HEK293 (cell line): ENCODE results near the gene IGF1R.

Experiments
- GLIS1 ChIP-seq: fragments of 450-650 bp; formaldehyde crosslinking; IDR thresholded peaks from 2 replicates; pipeline ENCODE4 v1.5.1; 2016; ENCODE audit warnings: missing biosample characterization, missing genetic modification characterization
- HOXA7 ChIP-seq: sonication (generic); formaldehyde crosslinking; IDR thresholded peaks from 2 replicates; pipeline ENCODE4 v1.8.1; 2022; ENCODE audit warnings: missing genetic modification reagents, borderline replicate concordance
- IKZF3 ChIP-seq: fragments of 450-650 bp; IDR thresholded peaks from 2 replicates; pipeline ENCODE4 v1.5.0; 2018; ENCODE audit warnings: missing biosample characterization, mild to moderate bottlenecking, missing genetic modification characterization, moderate library complexity
- KLF1 ChIP-seq: fragments of 450-650 bp; formaldehyde crosslinking; IDR thresholded peaks from 2 replicates; pipeline ENCODE4 v1.5.1; 2016; ENCODE audit warnings: missing biosample characterization, missing genetic modification characterization
- MZF1 ChIP-seq: fragments of 450-650 bp; formaldehyde crosslinking; IDR thresholded peaks from 2 replicates; pipeline ENCODE4 v1.5.1; 2017; ENCODE audit warnings: missing biosample characterization, missing genetic modification characterization, borderline replicate concordance
- OSR2 ChIP-seq: fragments of 450-650 bp; formaldehyde crosslinking; IDR thresholded peaks from 2 replicates; pipeline ENCODE4 v1.5.1; 2016; ENCODE audit warnings: missing biosample characterization, missing genetic modification characterization
- PRDM1 ChIP-seq: fragments of 450-650 bp; formaldehyde crosslinking; IDR thresholded peaks from 2 replicates; pipeline ENCODE4; 2016; ENCODE audit warnings: missing biosample characterization, missing genetic modification characterization
- PRDM6 ChIP-seq: fragments of 450-650 bp; formaldehyde crosslinking; IDR thresholded peaks from 2 replicates; pipeline ENCODE4 v1.5.1; 2017; ENCODE audit warnings: missing biosample characterization, missing genetic modification characterization
- SCRT1 ChIP-seq: fragments of 450-650 bp; formaldehyde crosslinking; IDR thresholded peaks from 2 replicates; pipeline ENCODE4 v1.5.1; 2016; ENCODE audit warnings: missing biosample characterization, missing genetic modification characterization, borderline replicate concordance
- SP7 ChIP-seq: fragments of 450-650 bp; formaldehyde crosslinking; IDR thresholded peaks from 2 replicates; pipeline ENCODE4 v1.5.1; 2016; ENCODE audit warnings: missing biosample characterization, missing genetic modification characterization
- TSHZ1 ChIP-seq: fragments of 450-650 bp; formaldehyde crosslinking; IDR thresholded peaks from 2 replicates; pipeline ENCODE4 v1.5.1; 2016; ENCODE audit warnings: missing biosample characterization, missing genetic modification characterization, borderline replicate concordance
- YY1 ChIP-seq: fragments of 450-650 bp; formaldehyde crosslinking; IDR thresholded peaks from 2 replicates; pipeline ENCODE4 v1.5.1; 2018; ENCODE audit warnings: missing biosample characterization, missing genetic modification characterization
- ZEB2 ChIP-seq: fragments of 450-650 bp; formaldehyde crosslinking; IDR thresholded peaks from 2 replicates; pipeline ENCODE4 v1.5.1; 2016; ENCODE audit warnings: missing biosample characterization, missing genetic modification characterization
- ZFP37 ChIP-seq: fragments of 450-650 bp; formaldehyde crosslinking; IDR thresholded peaks from 2 replicates; pipeline ENCODE4 v1.5.1; 2016; ENCODE audit warnings: missing biosample characterization, missing genetic modification characterization
- ZFP69B ChIP-seq: fragments of 450-650 bp; formaldehyde crosslinking; IDR thresholded peaks from 2 replicates; pipeline ENCODE4 v1.5.1; 2016; ENCODE audit warnings: missing biosample characterization, missing genetic modification characterization
- ZIC2 ChIP-seq: fragments of 450-650 bp; formaldehyde crosslinking; IDR thresholded peaks from 2 replicates; pipeline ENCODE4 v1.5.1; 2016; ENCODE audit warnings: missing biosample characterization, missing genetic modification characterization
- ZNF112 ChIP-seq: fragments of 450-650 bp; formaldehyde crosslinking; IDR thresholded peaks from 2 replicates; pipeline ENCODE4 v1.5.0; 2017; ENCODE audit warnings: missing biosample characterization, missing genetic modification characterization
- ZNF23 ChIP-seq: fragments of 450-650 bp; formaldehyde crosslinking; IDR thresholded peaks from 2 replicates; pipeline ENCODE4 v1.5.1; 2016; ENCODE audit warnings: missing biosample characterization, missing genetic modification characterization, borderline replicate concordance
- ZNF239 ChIP-seq: fragments of 450-650 bp; formaldehyde crosslinking; IDR thresholded peaks from 2 replicates; pipeline ENCODE4 v1.5.1; 2016; ENCODE audit warnings: missing biosample characterization, missing genetic modification characterization
- ZNF341 ChIP-seq: fragments of 450-650 bp; formaldehyde crosslinking; IDR thresholded peaks from 2 replicates; pipeline ENCODE4; 2016; ENCODE audit warnings: low read depth, missing biosample characterization, missing genetic modification characterization
- ZNF366 ChIP-seq: fragments of 450-650 bp; formaldehyde crosslinking; conservative IDR thresholded peaks from 2 replicates; pipeline ENCODE4 v1.5.1; 2016; ENCODE audit warnings: missing biosample characterization, missing genetic modification characterization
- ZNF473 ChIP-seq: fragments of 450-650 bp; formaldehyde crosslinking; IDR thresholded peaks from 2 replicates; pipeline ENCODE4 v1.5.1; 2017; ENCODE audit warnings: missing biosample characterization, missing genetic modification characterization
- ZNF529 ChIP-seq: fragments of 450-650 bp; formaldehyde crosslinking; IDR thresholded peaks from 2 replicates; pipeline ENCODE4 v1.5.1; 2017; ENCODE audit warnings: missing genetic modification characterization, missing biosample characterization; ENCODE audit not compliant: insufficient replicate concordance
- ZNF629 ChIP-seq: fragments of 450-650 bp; formaldehyde crosslinking; IDR thresholded peaks from 2 replicates; pipeline ENCODE4 v1.5.1; 2017; ENCODE audit warnings: missing biosample characterization, missing genetic modification characterization
- ZNF639 ChIP-seq: fragments of 450-650 bp; formaldehyde crosslinking; IDR thresholded peaks from 2 replicates; pipeline ENCODE4 v1.5.1; 2016; ENCODE audit warnings: missing biosample characterization, missing genetic modification characterization
- ZXDB ChIP-seq: fragments of 450-650 bp; formaldehyde crosslinking; IDR thresholded peaks from 2 replicates; pipeline ENCODE4 v1.5.1; 2016; ENCODE audit warnings: missing biosample characterization, missing genetic modification characterization
- TF ChIP-seq, protein P1 (sequence below): fragments of 450-650 bp; formaldehyde crosslinking; IDR thresholded peaks from 2 replicates; pipeline ENCODE4 v1.5.1; 2016; ENCODE audit warnings: missing biosample characterization, missing genetic modification characterization, borderline replicate concordance
- TF ChIP-seq, protein P2 (sequence below): fragments of 450-650 bp; formaldehyde crosslinking; IDR thresholded peaks from 2 replicates; pipeline ENCODE4 v1.5.1; 2016; ENCODE audit warnings: missing biosample characterization, missing genetic modification characterization, low read depth
- TF ChIP-seq, protein P3 (sequence below): fragments of 450-650 bp; formaldehyde crosslinking; IDR thresholded peaks from 2 replicates; pipeline ENCODE4; 2016; ENCODE audit warnings: missing biosample characterization, missing genetic modification characterization

The IGF1R gene

DNA sequence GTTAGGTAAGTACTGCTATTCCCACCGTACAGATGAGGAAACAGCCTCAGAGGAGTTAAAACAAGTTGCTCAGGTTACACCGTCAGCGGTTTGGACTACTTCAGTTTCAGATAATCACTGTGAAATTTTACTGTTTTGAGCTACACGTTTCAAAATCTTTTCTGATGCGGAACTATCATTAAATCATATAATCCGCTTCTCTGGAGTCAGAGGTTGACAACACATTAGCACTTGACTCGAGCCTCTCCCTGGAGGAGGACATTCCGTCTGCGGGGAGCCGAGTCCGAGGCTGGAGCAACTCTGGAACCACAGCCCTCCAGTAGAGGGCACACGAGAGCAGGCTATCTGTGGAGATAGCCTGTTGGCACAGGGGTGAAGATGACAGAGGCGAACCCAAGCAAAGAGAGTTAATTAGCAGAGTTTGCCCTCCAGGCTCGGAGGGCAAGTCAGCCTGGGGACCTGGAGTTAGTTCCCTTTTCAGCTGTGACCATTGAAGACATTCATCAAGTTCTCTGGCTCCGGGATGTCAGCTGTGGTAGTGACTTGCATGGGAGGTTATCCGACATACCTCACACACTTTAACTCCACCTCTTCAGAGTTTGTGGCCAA, 131.2 kb downstream of the IGF1R start (continued):
- TF ChIP-seq ZNF639 (tag by site-specific recombination) (no peak), ZXDB (tag by site-specific recombination) (peak; percentile 14; the same call in 1 of the 2 replicates), PRDM6 (peak; percentile 77), OSR2 (tag by site-specific recombination) (peak; percentile 80), ZNF112 (no peak), ZNF366 (tag by site-specific recombination) (peak; percentile 62; the same call in 1 of the 2 replicates), ZNF473 (tag by site-specific recombination) (no peak), YY1 (tag by site-specific recombination) (no peak), SP7 (tag by site-specific recombination) (peak; percentile 93), ZNF239 (no peak), ZIC2 (tag by site-specific recombination) (peak; percentile 31; the same call in 1 of the 2 replicates), HOXA7 (CRISPR knock-in tag) (no peak), ZFP37 (tag by site-specific recombination) (peak; percentile 81; the same call in 1 of the 2 replicates), ZNF23 (tag by site-specific recombination) (no peak), ZEB2 (tag by site-specific recombination) (peak; percentile 77), PRDM1 (tag by site-specific recombination) (no peak), ZFP69B (tag by site-specific recombination) (0 out of 2 replicates have a peak, but pooled peaks have one; percentile 62), GLIS1 (tag by site-specific recombination) (peak; percentile 74), IKZF3 (tag by site-specific recombination) (peak; percentile 78), KLF1 (tag by site-specific recombination) (no peak), ZNF341 (tag by site-specific recombination) (peak; percentile 51; the same call in 1 of the 2 replicates), ZNF629 (tag by site-specific recombination) (peak; percentile 53; the same call in 1 of the 2 replicates), TSHZ1 (tag by site-specific recombination) (0 out of 2 replicates have a peak, but pooled peaks have one; percentile 28), ZNF529 (tag by site-specific recombination) (no peak), MZF1 (tag by site-specific recombination) (peak; percentile 26; the same call in 1 of the 2 replicates), SCRT1 (tag by site-specific recombination) (no peak)
- TF ChIP-seq, protein P1, sequence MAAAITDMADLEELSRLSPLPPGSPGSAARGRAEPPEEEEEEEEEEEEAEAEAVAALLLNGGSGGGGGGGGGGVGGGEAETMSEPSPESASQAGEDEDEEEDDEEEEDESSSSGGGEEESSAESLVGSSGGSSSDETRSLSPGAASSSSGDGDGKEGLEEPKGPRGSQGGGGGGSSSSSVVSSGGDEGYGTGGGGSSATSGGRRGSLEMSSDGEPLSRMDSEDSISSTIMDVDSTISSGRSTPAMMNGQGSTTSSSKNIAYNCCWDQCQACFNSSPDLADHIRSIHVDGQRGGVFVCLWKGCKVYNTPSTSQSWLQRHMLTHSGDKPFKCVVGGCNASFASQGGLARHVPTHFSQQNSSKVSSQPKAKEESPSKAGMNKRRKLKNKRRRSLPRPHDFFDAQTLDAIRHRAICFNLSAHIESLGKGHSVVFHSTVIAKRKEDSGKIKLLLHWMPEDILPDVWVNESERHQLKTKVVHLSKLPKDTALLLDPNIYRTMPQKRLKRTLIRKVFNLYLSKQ, result no peak
- TF ChIP-seq, protein P2, sequence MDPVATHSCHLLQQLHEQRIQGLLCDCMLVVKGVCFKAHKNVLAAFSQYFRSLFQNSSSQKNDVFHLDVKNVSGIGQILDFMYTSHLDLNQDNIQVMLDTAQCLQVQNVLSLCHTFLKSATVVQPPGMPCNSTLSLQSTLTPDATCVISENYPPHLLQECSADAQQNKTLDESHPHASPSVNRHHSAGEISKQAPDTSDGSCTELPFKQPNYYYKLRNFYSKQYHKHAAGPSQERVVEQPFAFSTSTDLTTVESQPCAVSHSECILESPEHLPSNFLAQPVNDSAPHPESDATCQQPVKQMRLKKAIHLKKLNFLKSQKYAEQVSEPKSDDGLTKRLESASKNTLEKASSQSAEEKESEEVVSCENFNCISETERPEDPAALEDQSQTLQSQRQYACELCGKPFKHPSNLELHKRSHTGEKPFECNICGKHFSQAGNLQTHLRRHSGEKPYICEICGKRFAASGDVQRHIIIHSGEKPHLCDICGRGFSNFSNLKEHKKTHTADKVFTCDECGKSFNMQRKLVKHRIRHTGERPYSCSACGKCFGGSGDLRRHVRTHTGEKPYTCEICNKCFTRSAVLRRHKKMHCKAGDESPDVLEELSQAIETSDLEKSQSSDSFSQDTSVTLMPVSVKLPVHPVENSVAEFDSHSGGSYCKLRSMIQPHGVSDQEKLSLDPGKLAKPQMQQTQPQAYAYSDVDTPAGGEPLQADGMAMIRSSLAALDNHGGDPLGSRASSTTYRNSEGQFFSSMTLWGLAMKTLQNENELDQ (tag by site-specific recombination), result no peak
- TF ChIP-seq, protein P3, sequence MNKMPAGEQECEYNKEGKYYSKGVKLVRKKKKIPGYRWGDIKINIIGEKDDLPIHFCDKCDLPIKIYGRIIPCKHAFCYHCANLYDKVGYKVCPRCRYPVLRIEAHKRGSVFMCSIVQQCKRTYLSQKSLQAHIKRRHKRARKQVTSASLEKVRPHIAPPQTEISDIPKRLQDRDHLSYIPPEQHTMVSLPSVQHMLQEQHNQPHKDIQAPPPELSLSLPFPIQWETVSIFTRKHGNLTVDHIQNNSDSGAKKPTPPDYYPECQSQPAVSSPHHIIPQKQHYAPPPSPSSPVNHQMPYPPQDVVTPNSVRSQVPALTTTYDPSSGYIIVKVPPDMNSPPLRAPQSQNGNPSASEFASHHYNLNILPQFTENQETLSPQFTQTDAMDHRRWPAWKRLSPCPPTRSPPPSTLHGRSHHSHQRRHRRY, result no peak
